RPMI8226 (cell line): ENCODE measurements around the gene RIT2.
"Not testable (repeated sequence)": the region's sequence is repeated elsewhere in the genome, so short reads cannot be mapped to it uniquely, and the experiment has no call there.

ENCODE experiments used
- DNase-seq: peaks from one replicate; pipeline ENCODE4 v3.0.0-alpha.2; 2015

Gene RIT2

GRCh38 chr18:42824178-42824577 lies 291.3 kb downstream of the RIT2 start:
- no peak for DNase-seq

GRCh38 chr18:42822711-42823110 lies 292.8 kb downstream of the RIT2 start:
- DNase-seq: no peak

GRCh38 chr18:42821492-42821891 lies 294.0 kb downstream of the RIT2 start:
- no peak for DNase-seq

- DNase-seq: no peak
Observed at GRCh38 chr18:42814618-42815017, 300.9 kb downstream of the RIT2 start.

- no peak for DNase-seq
Observed at GRCh38 chr18:42814184-42814583, 301.3 kb downstream of the RIT2 start.

- DNase-seq: no peak
Observed at GRCh38 chr18:42813570-42813969, 301.9 kb downstream of the RIT2 start.

- DNase-seq: no peak
Observed at GRCh38 chr18:42807887-42808286, 307.6 kb downstream of the RIT2 start.

- no peak for DNase-seq
Observed at GRCh38 chr18:42801706-42802105, 313.8 kb downstream of the RIT2 start.

GRCh38 chr18:42798606-42799170 lies 316.8 kb downstream of the RIT2 start:
- DNase-seq: no peak

- not testable (repeated sequence) for DNase-seq
Observed at GRCh38 chr18:42795213-42795789, 320.2 kb downstream of the RIT2 start.

- no peak for DNase-seq
Observed at GRCh38 chr18:42792731-42793130, 322.8 kb downstream of the RIT2 start.

GRCh38 chr18:42784632-42785031 lies 330.9 kb downstream of the RIT2 start:
- DNase-seq: no peak

GRCh38 chr18:42782929-42783328 lies 332.6 kb downstream of the RIT2 start:
- DNase-seq: no peak

- DNase-seq: no peak
Observed at GRCh38 chr18:42781298-42781815, 334.1 kb downstream of the RIT2 start.

GRCh38 chr18:42780171-42780570 lies 335.3 kb downstream of the RIT2 start:
- no peak for DNase-seq

- DNase-seq: no peak
Observed at GRCh38 chr18:42778445-42779042, 336.9 kb downstream of the RIT2 start.

GRCh38 chr18:42778024-42778423 lies 337.5 kb downstream of the RIT2 start:
- DNase-seq: no peak

GRCh38 chr18:42773870-42774269 lies 341.6 kb downstream of the RIT2 start:
- no peak for DNase-seq

GRCh38 chr18:42771936-42772335 lies 343.5 kb downstream of the RIT2 start:
- no peak for DNase-seq

- DNase-seq: no peak
Observed at GRCh38 chr18:42765302-42765701, 350.2 kb downstream of the RIT2 start.

- DNase-seq: no peak
Observed at GRCh38 chr18:42760290-42760689, 355.2 kb downstream of the RIT2 start.

GRCh38 chr18:42758852-42759251 lies 356.6 kb downstream of the RIT2 start:
- DNase-seq: no peak

- no peak for DNase-seq
Observed at GRCh38 chr18:42756214-42756613, 359.3 kb downstream of the RIT2 start.

GRCh38 chr18:42752916-42753315 lies 362.6 kb downstream of the RIT2 start:
- no peak for DNase-seq

GRCh38 chr18:42746794-42747193 lies 368.7 kb downstream of the RIT2 start:
- DNase-seq: no peak
